Measurements from ENCODE around the gene MS4A4A.

GRCh38 chr11:60242740-60243239 is 37.7 kb upstream of the MS4A4A start, which contains the start of gene MS4A4E:
- TF ChIP-seq ZNF644 (CRISPR knock-in tag; IDR thresholded peaks at IDR 0.05; ENCODE audit: low read depth) (no peak), ZNF24 (IDR thresholded peaks at IDR 0.05) (no peak), ZNF33A (CRISPR knock-in tag; IDR thresholded peaks at IDR 0.05; ENCODE audit: borderline replicate concordance) (no peak), CTCF (CRISPR knock-in tag; IDR thresholded peaks at IDR 0.05) (no peak), RXRA (CRISPR knock-in tag; IDR thresholded peaks at IDR 0.05) (no peak), ZNF124 (CRISPR knock-in tag; IDR thresholded peaks at IDR 0.05) (no peak), NR2C2 (CRISPR knock-in tag; IDR thresholded peaks at IDR 0.05; ENCODE audit: borderline replicate concordance) (no peak), ZNF10 (CRISPR knock-in tag; IDR thresholded peaks at IDR 0.05; ENCODE audit: borderline replicate concordance, low read depth) (no peak), ZNF205 (CRISPR knock-in tag; IDR thresholded peaks at IDR 0.05) (no peak), DPF2 (CRISPR knock-in tag; IDR thresholded peaks at IDR 0.05; ENCODE audit: borderline replicate concordance, low read depth) (no peak)
- TF ChIP-seq, protein P1, sequence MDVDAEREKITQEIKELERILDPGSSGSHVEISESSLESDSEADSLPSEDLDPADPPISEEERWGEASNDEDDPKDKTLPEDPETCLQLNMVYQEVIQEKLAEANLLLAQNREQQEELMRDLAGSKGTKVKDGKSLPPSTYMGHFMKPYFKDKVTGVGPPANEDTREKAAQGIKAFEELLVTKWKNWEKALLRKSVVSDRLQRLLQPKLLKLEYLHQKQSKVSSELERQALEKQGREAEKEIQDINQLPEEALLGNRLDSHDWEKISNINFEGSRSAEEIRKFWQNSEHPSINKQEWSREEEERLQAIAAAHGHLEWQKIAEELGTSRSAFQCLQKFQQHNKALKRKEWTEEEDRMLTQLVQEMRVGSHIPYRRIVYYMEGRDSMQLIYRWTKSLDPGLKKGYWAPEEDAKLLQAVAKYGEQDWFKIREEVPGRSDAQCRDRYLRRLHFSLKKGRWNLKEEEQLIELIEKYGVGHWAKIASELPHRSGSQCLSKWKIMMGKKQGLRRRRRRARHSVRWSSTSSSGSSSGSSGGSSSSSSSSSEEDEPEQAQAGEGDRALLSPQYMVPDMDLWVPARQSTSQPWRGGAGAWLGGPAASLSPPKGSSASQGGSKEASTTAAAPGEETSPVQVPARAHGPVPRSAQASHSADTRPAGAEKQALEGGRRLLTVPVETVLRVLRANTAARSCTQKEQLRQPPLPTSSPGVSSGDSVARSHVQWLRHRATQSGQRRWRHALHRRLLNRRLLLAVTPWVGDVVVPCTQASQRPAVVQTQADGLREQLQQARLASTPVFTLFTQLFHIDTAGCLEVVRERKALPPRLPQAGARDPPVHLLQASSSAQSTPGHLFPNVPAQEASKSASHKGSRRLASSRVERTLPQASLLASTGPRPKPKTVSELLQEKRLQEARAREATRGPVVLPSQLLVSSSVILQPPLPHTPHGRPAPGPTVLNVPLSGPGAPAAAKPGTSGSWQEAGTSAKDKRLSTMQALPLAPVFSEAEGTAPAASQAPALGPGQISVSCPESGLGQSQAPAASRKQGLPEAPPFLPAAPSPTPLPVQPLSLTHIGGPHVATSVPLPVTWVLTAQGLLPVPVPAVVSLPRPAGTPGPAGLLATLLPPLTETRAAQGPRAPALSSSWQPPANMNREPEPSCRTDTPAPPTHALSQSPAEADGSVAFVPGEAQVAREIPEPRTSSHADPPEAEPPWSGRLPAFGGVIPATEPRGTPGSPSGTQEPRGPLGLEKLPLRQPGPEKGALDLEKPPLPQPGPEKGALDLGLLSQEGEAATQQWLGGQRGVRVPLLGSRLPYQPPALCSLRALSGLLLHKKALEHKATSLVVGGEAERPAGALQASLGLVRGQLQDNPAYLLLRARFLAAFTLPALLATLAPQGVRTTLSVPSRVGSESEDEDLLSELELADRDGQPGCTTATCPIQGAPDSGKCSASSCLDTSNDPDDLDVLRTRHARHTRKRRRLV (CRISPR knock-in tag; IDR thresholded peaks at IDR 0.05) = no peak

All from HepG2 (cell line).